Measurements from ENCODE around the gene NLRP5. TPM values are rescaled to one million over a fixed set of nuclear protein-coding genes. Genes with fewer than 3 reads are reported as not detected.

Gene NLRP5
- total RNA-seq, 1 donor from 2014 or later, result not detected

GRCh38 chr19:56089344-56089743, 102.8 kb downstream of the NLRP5 start:
- TF ChIP-seq CTCF (IDR thresholded peaks at IDR 0.05), result no peak
- peaks cover 10% of the 10 kb centered on the region for H3K36me3 Mint-ChIP-seq (ENCODE audit: low read depth)
- H3K9me3 Mint-ChIP-seq (ENCODE audit: low read depth), result peaks cover 8% of the 10 kb centered on the region
- no peaks in the 10 kb centered on the region for H3K27me3 Mint-ChIP-seq (ENCODE audit: low read depth)
- H3K27ac Mint-ChIP-seq (ENCODE audit: unreplicated experiment), result no peak overlapping the region
- H3K4me3 Mint-ChIP-seq (ENCODE audit: unreplicated experiment), result no peak overlapping the region
- H3K4me1 Mint-ChIP-seq (ENCODE audit: low read depth), result peaks cover 8% of the 10 kb centered on the region
- no peak for DNase-seq (ENCODE audit: low spot score)

GRCh38 chr19:56091066-56091490, 104.5 kb downstream of the NLRP5 start:
- H3K36me3 Mint-ChIP-seq (ENCODE audit: low read depth), result peaks cover 9% of the 10 kb centered on the region
- H3K4me1 Mint-ChIP-seq (ENCODE audit: low read depth), result peaks cover 8% of the 10 kb centered on the region
- no peaks in the 10 kb centered on the region for H3K27me3 Mint-ChIP-seq (ENCODE audit: low read depth)
- no peak overlapping the region for H3K4me3 Mint-ChIP-seq (ENCODE audit: unreplicated experiment)
- TF ChIP-seq CTCF (IDR thresholded peaks at IDR 0.05), result no peak
- peak overlapping the region; percentile 70 for H3K27ac Mint-ChIP-seq (ENCODE audit: unreplicated experiment)
- DNase-seq (ENCODE audit: low spot score), result no peak
- peaks cover 8% of the 10 kb centered on the region for H3K9me3 Mint-ChIP-seq (ENCODE audit: low read depth)

GRCh38 chr19:56091751-56092546, 105.4 kb downstream of the NLRP5 start:
- H3K4me3 Mint-ChIP-seq (ENCODE audit: unreplicated experiment), result no peak overlapping the region
- peaks cover 8% of the 10 kb centered on the region for H3K9me3 Mint-ChIP-seq (ENCODE audit: low read depth)
- H3K36me3 Mint-ChIP-seq (ENCODE audit: low read depth), result peaks cover 9% of the 10 kb centered on the region
- no peak for DNase-seq (ENCODE audit: low spot score)
- no peak for TF ChIP-seq CTCF (IDR thresholded peaks at IDR 0.05)
- H3K27ac Mint-ChIP-seq (ENCODE audit: unreplicated experiment), result no peak overlapping the region
- H3K4me1 Mint-ChIP-seq (ENCODE audit: low read depth), result peaks cover 8% of the 10 kb centered on the region
- H3K27me3 Mint-ChIP-seq (ENCODE audit: low read depth), result no peaks in the 10 kb centered on the region

GRCh38 chr19:56092685-56093631, 106.4 kb downstream of the NLRP5 start:
- no peak overlapping the region for H3K4me3 Mint-ChIP-seq (ENCODE audit: unreplicated experiment)
- peaks cover 9% of the 10 kb centered on the region for H3K36me3 Mint-ChIP-seq (ENCODE audit: low read depth)
- H3K9me3 Mint-ChIP-seq (ENCODE audit: low read depth), result peaks cover 8% of the 10 kb centered on the region
- DNase-seq (ENCODE audit: low spot score), result no peak
- TF ChIP-seq CTCF (IDR thresholded peaks at IDR 0.05), result no peak
- peak overlapping the region; percentile 41 for H3K27ac Mint-ChIP-seq (ENCODE audit: unreplicated experiment)
- H3K4me1 Mint-ChIP-seq (ENCODE audit: low read depth), result peaks cover 8% of the 10 kb centered on the region
- no peaks in the 10 kb centered on the region for H3K27me3 Mint-ChIP-seq (ENCODE audit: low read depth)

GRCh38 chr19:56094449-56094848, 107.9 kb downstream of the NLRP5 start:
- Mint-ChIP-seq H3K9me3 (ENCODE audit: low read depth) (peaks cover 8% of the 10 kb centered on the region), H3K4me1 (ENCODE audit: low read depth) (peaks cover 8% of the 10 kb centered on the region), H3K27me3 (ENCODE audit: low read depth) (no peaks in the 10 kb centered on the region), H3K27ac (ENCODE audit: unreplicated experiment) (no peak overlapping the region), H3K4me3 (ENCODE audit: unreplicated experiment) (no peak overlapping the region), H3K36me3 (ENCODE audit: low read depth) (peaks cover 8% of the 10 kb centered on the region)
- no peak for DNase-seq (ENCODE audit: low spot score)
- no peak for TF ChIP-seq CTCF (IDR thresholded peaks at IDR 0.05)
